ENCODE data around the gene GK2. TPM values are rescaled to one million over a fixed set of nuclear protein-coding genes. Genes with fewer than 3 reads are reported as not detected.

Gene GK2
- total RNA-seq (2014; rRNA removed; shearing (Covaris generic)) = not detected in 2 replicates

DNA sequence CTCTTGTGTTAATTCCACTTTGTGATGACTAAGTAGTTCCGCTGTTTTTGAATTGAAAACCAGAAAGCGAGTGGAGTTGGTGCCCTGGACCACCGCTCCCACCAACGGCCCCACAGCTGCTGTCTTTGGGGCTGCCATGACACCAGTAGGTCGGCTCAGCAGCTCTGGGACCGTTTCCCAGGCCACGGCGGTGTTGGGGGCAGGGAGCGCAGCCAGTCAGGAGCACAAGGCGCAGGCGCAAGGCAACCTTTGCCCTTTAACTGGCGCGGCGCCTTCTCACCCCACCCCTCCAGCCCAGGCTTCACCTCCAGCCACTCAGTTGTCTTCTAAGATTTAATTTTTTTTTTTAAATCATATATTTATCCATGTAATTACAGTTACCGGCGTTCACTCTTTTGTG is at the start of gene GK2:
GK2 (minus strand) TSS at position 166 of the 400 bp plus-strand sequence; CDS start at position 138, 28 bp downstream.
- DNase-seq (ENCODE audit: low spot score) = no peak

GRCh38 chr4:79455216-79455615 is 47.2 kb upstream of the GK2 start:
- DNase-seq (ENCODE audit: low spot score) = no peak

GRCh38 chr4:79454656-79455055 is 46.6 kb upstream of the GK2 start:
- no peak for DNase-seq (ENCODE audit: low spot score)

- no peak for DNase-seq (ENCODE audit: low spot score)
Measured at GRCh38 chr4:79450053-79450452, 42.0 kb upstream of the GK2 start.

GRCh38 chr4:79446145-79446544 is 38.1 kb upstream of the GK2 start:
- DNase-seq (ENCODE audit: low spot score) = no peak

- no peak for DNase-seq (ENCODE audit: low spot score)
Measured at GRCh38 chr4:79445371-79445781, 37.3 kb upstream of the GK2 start.

GRCh38 chr4:79442422-79442821 is 34.4 kb upstream of the GK2 start:
- DNase-seq (ENCODE audit: low spot score) = no peak

DNA sequence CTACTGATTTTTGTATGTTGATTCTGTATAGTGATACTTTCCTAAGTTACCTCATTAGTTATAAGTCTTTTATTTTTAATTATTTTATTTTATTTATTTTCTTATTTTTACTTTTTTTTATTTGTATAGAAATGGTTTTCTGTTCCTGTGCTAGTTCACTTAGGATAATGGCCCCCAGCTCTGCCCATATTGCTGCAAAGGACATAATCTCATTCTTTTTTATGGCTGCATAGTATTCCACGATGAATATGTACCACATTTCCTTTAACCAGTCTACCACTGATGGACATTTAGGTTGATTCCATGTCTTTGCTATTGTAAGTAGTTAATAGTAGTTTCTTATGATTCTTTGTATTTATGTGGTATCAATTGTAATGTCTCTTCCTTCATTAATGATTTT is 31.5 kb upstream of the GK2 start:
- DNase-seq (ENCODE audit: low spot score) = no peak

GRCh38 chr4:79431839-79432238 is 23.8 kb upstream of the GK2 start:
- DNase-seq (ENCODE audit: low spot score) = no peak

GRCh38 chr4:79429113-79429903 is 21.3 kb upstream of the GK2 start:
- no peak for DNase-seq (ENCODE audit: low spot score)

- DNase-seq (ENCODE audit: low spot score) = no peak
Measured at GRCh38 chr4:79426989-79427388, 19.0 kb upstream of the GK2 start.

GRCh38 chr4:79425586-79425985 is 17.6 kb upstream of the GK2 start:
- no peak for DNase-seq (ENCODE audit: low spot score)

DNA sequence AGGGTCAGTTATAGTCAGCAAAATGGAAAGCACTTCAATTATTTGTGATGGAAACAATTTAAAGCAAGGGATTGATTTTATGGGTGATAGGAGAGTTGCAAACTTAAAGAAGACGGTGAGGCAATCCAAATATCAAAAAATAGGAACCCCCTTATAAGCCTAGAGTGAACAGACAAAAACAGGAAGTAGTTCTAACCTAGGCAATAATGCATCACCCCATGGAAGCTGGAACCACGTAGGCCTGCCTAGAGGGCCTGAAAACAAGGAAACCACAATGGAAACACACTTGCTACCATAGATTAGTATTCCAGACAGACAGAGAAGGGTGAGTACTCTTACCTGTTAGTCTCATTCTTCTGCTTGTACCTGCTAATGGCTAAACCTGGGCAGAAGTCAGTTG is 13.5 kb upstream of the GK2 start:
- DNase-seq (ENCODE audit: low spot score) = no peak

DNA sequence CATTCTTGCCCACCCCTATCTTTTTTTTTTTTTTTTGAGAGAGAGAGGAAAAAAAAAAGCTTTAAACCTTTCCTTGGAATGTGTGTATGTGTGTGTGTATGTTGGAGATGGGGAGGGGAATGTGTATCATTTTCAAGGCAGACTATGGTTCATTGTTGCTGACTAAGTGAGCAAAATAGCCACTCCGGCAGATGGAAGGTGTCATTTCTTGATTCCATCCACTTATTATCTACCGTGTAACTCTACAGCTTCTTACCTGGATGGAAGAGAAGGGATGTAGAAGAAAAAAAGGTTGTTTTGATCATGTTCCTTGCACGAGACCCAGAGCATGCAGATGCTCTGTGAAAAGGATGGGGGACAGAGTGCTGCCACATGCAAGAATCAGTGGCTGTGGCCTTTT is 5.9 kb upstream of the GK2 start:
- no peak for DNase-seq (ENCODE audit: low spot score)

DNA sequence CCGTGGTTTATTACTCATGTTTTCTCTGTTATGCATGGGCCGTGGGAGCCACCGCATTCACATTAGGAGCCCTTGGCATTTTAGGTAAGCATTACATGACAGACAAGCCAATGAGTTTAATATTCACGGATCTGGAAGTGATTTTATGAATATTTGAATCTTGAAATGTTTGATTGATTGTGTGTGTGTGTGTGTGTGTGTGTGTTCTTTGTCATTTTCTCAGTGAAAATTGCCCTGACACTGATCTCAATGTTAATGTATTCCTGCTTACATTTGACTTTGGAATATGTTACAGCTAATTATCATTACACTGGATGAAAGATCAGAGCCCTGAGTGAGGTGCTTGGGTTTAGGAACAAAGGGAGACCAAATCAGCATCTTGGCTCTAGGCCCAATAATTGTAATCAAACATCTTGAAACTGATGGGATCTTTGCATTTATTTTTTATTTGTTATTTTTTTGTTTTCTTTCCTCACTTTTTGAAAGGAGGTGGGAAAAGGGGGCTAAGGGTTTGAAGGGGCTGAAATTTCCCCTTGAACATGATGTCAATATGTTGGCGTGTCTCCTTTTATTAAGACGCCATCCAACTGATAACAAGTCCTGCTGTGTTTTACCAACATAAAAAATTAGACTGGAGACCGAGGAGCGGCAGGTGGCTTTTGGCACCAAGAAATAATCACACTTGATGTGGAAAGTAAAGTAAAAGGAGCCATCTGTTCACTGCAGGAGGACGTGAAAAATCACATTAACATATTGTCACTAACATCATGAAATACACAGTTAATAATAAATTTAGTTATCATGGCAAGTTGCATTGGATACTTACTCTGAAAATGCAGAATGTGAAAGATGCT is 5.2 kb upstream of the GK2 start:
- DNase-seq (ENCODE audit: low spot score) = no peak

GRCh38 chr4:79404666-79405065 is 3.4 kb downstream of the GK2 start:
- DNase-seq (ENCODE audit: low spot score) = no peak

DNA sequence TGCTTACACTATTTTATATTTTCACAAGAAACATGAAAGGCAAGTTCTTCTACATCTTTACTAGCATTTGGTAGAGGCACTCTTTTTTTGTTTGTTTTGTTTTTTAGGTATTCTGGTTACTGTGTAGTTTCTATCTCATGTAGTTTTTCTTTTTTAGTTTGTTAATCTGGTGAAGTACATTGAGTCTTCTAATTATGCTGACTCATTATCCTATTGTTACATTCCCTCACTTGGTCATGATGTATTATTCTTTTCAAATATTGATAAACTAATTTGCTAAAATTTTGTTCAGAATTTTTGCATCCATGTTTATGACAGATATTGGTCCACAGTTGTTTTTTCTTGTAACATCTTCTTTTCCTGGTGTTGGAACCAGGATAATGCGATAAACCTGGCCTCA is 4.7 kb downstream of the GK2 start:
- no peak for DNase-seq (ENCODE audit: low spot score)

- DNase-seq (ENCODE audit: low spot score) = no peak
Measured at GRCh38 chr4:79402332-79402851, 5.6 kb downstream of the GK2 start.

DNA sequence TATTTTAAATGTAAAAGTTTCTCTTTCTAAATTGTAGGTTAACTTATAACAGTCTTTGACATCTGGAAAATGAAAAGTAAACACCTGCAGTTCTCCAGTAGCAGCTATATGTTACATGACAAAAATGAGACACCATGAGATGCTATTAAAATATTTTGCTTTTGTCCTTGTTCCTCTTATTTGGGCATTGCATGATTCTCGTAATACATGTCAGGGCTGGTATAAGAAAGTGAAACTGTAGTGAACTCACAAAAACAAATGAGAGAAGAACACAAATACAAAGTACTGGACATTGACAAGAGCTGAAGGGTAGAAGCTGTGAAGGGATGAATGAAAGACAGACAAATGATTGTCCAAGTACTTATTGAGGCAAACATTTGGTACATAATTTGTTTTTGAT is 9.0 kb downstream of the GK2 start:
- DNase-seq (ENCODE audit: low spot score) = no peak

GRCh38 chr4:79397951-79398350 is 10.1 kb downstream of the GK2 start:
- DNase-seq (ENCODE audit: low spot score) = no peak

DNA sequence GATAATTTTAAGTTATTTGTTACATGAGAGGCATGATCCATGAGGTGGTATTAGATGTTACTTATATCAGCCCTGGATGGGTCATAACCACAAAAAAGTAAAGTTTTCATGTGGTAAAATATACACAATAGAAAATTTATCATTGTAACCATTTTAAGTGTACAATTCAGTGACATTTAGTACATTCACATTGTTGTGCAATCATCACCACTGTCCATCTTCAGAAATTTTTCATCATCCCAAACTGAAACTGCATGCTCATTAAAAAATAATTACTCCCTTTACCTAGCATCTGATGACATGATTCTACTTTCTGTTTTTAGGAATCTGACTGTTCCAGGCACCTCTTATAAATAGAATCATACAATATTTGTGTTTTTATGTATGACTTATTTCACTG is 11.2 kb downstream of the GK2 start:
- no peak for DNase-seq (ENCODE audit: low spot score)

DNA sequence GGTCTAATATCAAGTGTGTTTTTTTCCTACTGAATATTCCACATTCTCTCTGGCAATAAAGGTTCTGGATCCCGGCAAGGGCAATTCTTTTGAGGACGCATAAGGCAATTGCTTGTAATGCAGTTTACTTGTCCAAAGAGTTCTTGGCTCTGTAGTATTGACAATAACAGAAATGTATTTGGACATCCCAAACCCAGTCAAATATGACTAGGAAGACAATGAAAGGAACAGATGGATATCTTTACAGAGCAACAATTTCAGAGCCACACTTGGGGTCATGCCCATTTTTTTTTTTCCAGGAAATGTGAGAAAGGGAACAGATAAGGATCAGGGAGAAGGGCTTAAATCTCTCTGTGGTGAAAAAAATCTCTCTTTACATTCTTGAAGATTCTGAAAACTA is 12.2 kb downstream of the GK2 start:
- DNase-seq (ENCODE audit: low spot score) = no peak

DNA sequence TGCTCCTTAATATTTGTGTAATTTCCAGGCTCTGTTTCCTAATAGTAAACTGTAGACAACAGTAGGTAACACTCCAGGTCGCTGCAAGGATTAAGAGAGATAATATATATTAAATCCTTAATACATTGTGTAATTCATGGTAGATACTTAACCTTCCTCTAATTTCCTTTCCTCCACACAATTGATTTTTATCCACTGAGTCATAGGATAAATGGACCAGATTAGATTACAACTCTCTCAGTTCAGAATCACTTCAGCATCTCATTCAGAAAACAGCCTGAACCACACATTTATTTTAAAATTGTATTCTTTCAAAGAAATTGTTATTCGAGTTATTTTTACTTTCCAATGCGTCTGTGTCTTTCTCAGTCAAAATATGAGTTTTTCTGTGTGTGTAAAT is 17.1 kb downstream of the GK2 start:
- no peak for DNase-seq (ENCODE audit: low spot score)

Data from HT-29 (cell line).